Mucosa of descending colon (tissue), 3 donors: ENCODE data around the gene CHMP2A. TPM values are rescaled to one million over a fixed set of nuclear protein-coding genes. Genes with fewer than 3 reads are reported as not detected.

Experiments used
- ATAC-seq: fragments of 200-7000 bp; cut with Tn5 transposase; one replicate; pipeline ENCODE4 v1.9.1; 2020; ENCODE audit warnings: mild to moderate bottlenecking, moderate library complexity
- DNase-seq, 3 donors: peaks; one replicate each; pipeline ENCODE4 v3.0.0-alpha.2; 2020
- H3K36me3 ChIP-seq: fragments of 200-600 bp; one replicate; pipeline ENCODE4 v1.8.0; 2021; ENCODE audit warnings: low read depth, mild to moderate bottlenecking
- H3K4me1 ChIP-seq: fragments of 200-600 bp; one replicate; pipeline ENCODE4 v1.8.0; 2021; ENCODE audit warnings: low read depth, mild to moderate bottlenecking
- H3K4me3 ChIP-seq: fragments of 200-600 bp; one replicate; pipeline ENCODE4 v1.8.0; 2021; ENCODE audit warnings: mild to moderate bottlenecking
- H3K9me3 ChIP-seq: fragments of 200-600 bp; one replicate; pipeline ENCODE4 v1.8.0; 2021; ENCODE audit warnings: mild to moderate bottlenecking
- intact Hi-C, 2 donors: fragments of 100-400 bp; cut with DNase I in 1 of 2; cut with micrococcal nuclease in 1 of 2; formaldehyde crosslinking; loops; one replicate each; pipeline versions ENCODE4 v1.11.0 to v1.11.1; 2022; cut with DNase I, micrococcal nuclease
- total RNA-seq, 3 donors: library from RNA; stranded (reverse); fragmentation: NEBNext Ultra II Directional in 2 of 3; extraction: Animal tissue kit (Norgen Biotek cat#: 25700) in 2 of 3; gene quantifications; one replicate each; pipeline versions ENCODE4 v1.2.1 to v1.2.4, GENCODE V29; 2021 to 2023
- TF ChIP-seq, protein P1 (sequence below): fragments of 200-600 bp; IDR thresholded peaks from one replicate; pipeline ENCODE4 v1.8.0; 2022; ENCODE audit warnings: antibody characterized with exemption, mild to moderate bottlenecking
- donor health status: DM: no; HTN: no; CAD: no; lungs with moderate emphysema.
- donor health status: DM: no; HTN: no; CAD: no.
- donor health status: DM: no; HTN: yes; CAD: no.

Gene CHMP2A
- total RNA-seq, 3 donors from 2014 or later = 125 to 231 (median 195) TPM

DNA sequence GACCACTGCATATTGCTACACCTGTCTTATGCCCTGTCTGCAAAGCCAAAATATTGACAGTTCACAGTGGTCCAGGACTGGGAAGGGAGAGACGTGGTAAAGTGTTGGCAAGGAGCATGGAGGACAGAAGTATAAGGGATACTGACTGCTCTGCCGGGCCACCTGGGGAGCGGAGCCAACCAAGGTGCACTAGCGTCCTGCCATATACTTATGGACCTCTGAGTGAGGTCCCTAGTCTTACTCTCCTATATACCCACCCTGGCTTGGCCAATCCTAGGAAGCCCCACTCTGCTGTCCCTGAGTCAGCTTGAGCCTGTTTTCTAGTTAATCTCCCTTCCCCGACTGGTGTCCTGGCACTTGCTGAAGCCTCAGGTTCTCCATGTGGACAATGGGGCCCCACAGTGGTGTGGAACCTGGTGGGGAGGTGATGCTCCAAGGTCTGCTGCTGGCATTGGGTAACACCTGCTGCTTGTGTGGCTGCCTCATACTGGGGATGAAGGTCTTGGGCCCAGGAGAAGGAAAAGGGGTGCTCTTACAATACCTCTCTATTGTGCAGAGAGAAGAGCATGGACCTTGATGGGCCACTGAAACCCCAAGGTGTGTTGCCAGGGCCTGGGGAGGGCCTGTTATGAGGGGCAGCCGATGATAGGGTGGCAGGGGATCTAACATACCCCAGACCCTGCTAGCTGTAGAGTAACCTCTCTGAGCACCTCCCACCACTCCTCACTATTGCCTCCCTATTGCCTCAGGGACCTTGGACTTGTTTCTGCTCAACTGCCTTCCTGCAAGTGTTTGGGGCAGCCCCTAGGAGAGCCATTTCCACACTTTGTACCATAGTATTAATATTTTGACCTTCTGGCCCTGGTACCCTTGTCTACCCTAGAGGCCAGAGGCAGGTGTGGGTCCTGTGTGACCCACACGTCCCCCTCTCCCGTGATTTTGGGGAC, 17.8 kb downstream of the CHMP2A start:
- Histone ChIP-seq H3K4me1 (peaks cover 6% of the 10 kb centered on the region), H3K9me3 (no peaks in the 10 kb centered on the region), H3K36me3 (no peaks in the 10 kb centered on the region), H3K4me3 (no peak overlapping the region)
- ATAC-seq (no peak), DNase-seq (no peak)
- TF ChIP-seq, protein P1, sequence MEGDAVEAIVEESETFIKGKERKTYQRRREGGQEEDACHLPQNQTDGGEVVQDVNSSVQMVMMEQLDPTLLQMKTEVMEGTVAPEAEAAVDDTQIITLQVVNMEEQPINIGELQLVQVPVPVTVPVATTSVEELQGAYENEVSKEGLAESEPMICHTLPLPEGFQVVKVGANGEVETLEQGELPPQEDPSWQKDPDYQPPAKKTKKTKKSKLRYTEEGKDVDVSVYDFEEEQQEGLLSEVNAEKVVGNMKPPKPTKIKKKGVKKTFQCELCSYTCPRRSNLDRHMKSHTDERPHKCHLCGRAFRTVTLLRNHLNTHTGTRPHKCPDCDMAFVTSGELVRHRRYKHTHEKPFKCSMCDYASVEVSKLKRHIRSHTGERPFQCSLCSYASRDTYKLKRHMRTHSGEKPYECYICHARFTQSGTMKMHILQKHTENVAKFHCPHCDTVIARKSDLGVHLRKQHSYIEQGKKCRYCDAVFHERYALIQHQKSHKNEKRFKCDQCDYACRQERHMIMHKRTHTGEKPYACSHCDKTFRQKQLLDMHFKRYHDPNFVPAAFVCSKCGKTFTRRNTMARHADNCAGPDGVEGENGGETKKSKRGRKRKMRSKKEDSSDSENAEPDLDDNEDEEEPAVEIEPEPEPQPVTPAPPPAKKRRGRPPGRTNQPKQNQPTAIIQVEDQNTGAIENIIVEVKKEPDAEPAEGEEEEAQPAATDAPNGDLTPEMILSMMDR = no peak
- intact Hi-C loops = no loop called here

DNA sequence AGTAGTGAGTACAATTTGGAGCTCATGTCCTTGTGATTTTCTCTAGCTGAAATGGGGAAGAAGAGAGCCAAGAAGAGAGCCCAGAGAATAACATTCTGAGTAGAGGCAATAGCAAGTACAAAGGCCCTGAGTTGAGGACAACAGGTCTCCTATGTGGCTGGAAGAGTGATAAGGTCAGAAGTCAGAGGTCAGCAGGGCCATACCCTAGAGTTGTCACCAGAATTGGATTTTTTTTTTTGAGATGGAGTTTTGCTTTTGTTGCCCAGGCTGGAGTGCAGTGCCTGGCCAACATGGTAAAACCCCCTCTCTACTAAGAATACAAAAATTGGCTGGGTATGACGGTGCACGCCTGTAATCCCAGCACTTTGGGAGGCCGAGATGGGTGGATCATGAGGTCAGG, 19.0 kb downstream of the CHMP2A start:
- DNase-seq = no peak
- Histone ChIP-seq H3K4me1 (peaks cover 6% of the 10 kb centered on the region), H3K36me3 (no peaks in the 10 kb centered on the region), H3K4me3 (no peak overlapping the region), H3K9me3 (no peaks in the 10 kb centered on the region)
- ATAC-seq = no peak
- TF ChIP-seq, protein P1 = no peak
- intact Hi-C loops = no loop called here

DNA sequence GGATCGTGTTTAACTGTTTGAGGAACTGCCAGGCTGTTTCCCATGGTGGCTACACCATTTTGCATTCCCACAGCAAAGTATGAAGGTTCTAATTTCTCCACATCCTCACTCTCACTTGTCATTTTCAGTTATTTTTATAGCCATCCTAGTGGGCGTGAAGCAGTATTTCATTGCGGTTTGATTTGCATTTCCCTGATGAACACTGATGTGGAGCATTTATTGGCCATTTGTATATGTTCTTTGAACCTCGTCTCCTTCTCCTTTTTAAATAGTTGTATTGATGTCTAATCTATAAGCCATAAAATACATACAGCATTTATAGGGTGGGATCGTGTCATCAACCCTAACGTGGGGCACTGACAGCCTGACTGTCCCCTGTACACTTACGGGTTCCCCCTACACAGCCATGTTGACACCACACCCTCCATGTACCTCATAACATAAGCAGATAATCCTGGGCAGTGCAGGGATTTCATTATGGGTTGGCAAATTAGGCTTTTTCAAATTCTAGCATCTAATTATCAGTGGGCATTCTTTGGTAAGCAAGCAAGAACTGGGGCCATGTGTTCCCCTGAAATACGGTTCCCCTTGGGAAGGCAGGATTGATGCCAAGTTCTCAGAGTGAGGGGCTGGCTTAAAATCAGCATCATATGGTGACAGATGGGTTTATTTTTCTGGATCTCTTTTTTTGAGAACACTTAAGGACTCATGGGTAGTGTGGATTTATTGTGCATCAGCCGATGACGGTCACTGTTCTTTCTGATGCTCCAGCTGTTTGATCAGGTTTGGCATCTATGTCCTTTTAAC, 23.7 kb downstream of the CHMP2A start:
- Histone ChIP-seq H3K4me3 (no peak overlapping the region), H3K9me3 (no peaks in the 10 kb centered on the region), H3K4me1 (no peaks in the 10 kb centered on the region), H3K36me3 (no peaks in the 10 kb centered on the region)
- TF ChIP-seq, protein P1 = no peak
- intact Hi-C loops = no loop called here
- ATAC-seq (no peak), DNase-seq (no peak)

DNA sequence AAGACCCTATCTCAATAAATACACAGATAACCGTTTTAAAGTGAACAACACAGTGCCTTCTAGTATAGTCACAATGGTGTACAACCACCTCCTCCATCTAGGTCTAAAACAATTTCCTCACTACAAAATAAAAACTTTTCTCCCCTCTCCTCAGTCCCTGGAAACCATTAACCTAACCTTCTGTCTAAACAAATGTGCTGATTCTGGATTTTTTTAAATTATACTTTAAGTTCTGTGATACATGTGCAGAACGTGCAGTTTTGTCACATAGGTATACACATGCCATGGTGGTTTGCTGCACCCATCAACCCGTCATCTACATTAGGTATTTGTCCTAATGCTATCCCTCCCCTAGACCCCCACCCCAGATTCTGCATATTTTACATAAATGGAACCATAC, 25.5 kb downstream of the CHMP2A start:
- no peaks in the 10 kb centered on the region for H3K4me1 ChIP-seq
- H3K36me3 ChIP-seq = no peaks in the 10 kb centered on the region
- no peak for DNase-seq
- TF ChIP-seq, protein P1 = no peak
- intact Hi-C loops = no loop called here
- ATAC-seq = no peak
- H3K9me3 ChIP-seq = no peaks in the 10 kb centered on the region
- H3K4me3 ChIP-seq = no peak overlapping the region

DNA sequence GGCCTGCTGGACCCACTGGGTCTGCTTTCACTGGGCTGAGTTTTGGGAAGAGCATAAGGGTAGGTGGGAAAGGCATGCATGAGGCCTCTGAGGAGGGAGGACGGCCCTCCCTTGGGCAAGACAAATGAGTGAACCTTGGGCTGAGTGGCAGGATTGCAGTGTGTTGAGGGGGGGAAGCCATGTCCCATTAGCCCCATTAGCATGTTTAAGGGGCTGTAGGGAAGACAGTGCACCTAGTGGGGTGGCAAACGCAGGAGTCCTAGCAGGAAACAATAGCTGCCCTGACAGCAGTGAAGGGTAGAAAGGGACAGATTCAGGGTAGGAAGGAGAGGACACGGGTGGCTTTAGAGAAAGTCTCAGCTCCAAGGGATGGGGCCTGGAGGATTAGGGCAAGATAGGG, 32.2 kb downstream of the CHMP2A start:
- TF ChIP-seq, protein P1 = no peak
- ATAC-seq (no peak), DNase-seq (no peak)
- Histone ChIP-seq H3K4me1 (peaks cover 16% of the 10 kb centered on the region), H3K36me3 (no peaks in the 10 kb centered on the region), H3K9me3 (no peaks in the 10 kb centered on the region), H3K4me3 (no peak overlapping the region)
- intact Hi-C loops = no loop called here
